Upper lobe of left lung (tissue), 6 donors: Measurements from ENCODE around the gene CDHR4. TPM values are rescaled to one million over a fixed set of nuclear protein-coding genes. Genes with fewer than 3 reads are reported as not detected.
A peak's percentile ranks its signal among the peaks of the same experiment; 100 is the strongest.

Source experiments
- ATAC-seq, 2 donors: fragments of 200-7000 bp; cut with Tn5 transposase; one replicate each; pipeline ENCODE4 v1.9.1; 2022; ENCODE audit warnings: mild to moderate bottlenecking in 2 of 2, moderate library complexity in 2 of 2; ENCODE audit not compliant: low FRiP score in 2 of 2
- DNase-seq, 2 donors: peaks; one replicate each; pipeline ENCODE4 v3.0.0-alpha.2; 2019 to 2020
- H3K27ac ChIP-seq, 4 donors: fragments of 200-600 bp; sonication (generic); one replicate each; pipeline ENCODE4 v1.5.1; 2016 to 2019
- H3K27me3 ChIP-seq, 4 donors: fragments of 200-600 bp; sonication (generic); one replicate each; pipeline ENCODE4 v1.5.1; 2017 to 2019
- H3K36me3 ChIP-seq, 4 donors: fragments of 200-600 bp; sonication (generic); one replicate each; pipeline ENCODE4 v1.5.1; 2016 to 2019
- H3K4me1 ChIP-seq, 4 donors: fragments of 200-600 bp; sonication (generic); one replicate each; pipeline ENCODE4 v1.5.1; 2018 to 2019
- H3K4me3 ChIP-seq, 4 donors: fragments of 200-600 bp; sonication (generic); one replicate each; pipeline ENCODE4 v1.5.1; 2017 to 2019; ENCODE audit warnings: mild to moderate bottlenecking in 2 of 4, moderate library complexity in 1 of 4
- H3K9me3 ChIP-seq, 4 donors: fragments of 200-600 bp; sonication (generic); one replicate each; pipeline ENCODE4 v1.5.1; 2018 to 2019
- CTCF ChIP-seq, 6 experiments: fragments of 450-650 bp in 4 of 6; fragments of 200-600 bp in 2 of 6; sonication (generic) in 2 of 6; IDR thresholded peaks; one replicate each; pipeline ENCODE4 v1.5.1; 2016 to 2019; ENCODE audit warnings: antibody characterized with exemption in 6 of 6
- EP300 ChIP-seq, 4 donors: sonication (generic); formaldehyde crosslinking; IDR thresholded peaks; one replicate each; pipeline ENCODE4 v1.5.1; 2017; ENCODE audit warnings: antibody characterized with exemption in 4 of 4, control low read depth in 2 of 4
- POLR2A ChIP-seq, 4 donors: fragments of 450-650 bp; IDR thresholded peaks; one replicate each; pipeline ENCODE4 v1.5.1; 2016 to 2017; ENCODE audit warnings: antibody characterized with exemption in 4 of 4, mild to moderate bottlenecking in 2 of 4
- POLR2AphosphoS5 ChIP-seq, 2 donors: sonication (generic); formaldehyde crosslinking; IDR thresholded peaks; one replicate each; pipeline ENCODE4 v1.5.1; 2017; ENCODE audit warnings: antibody characterized with exemption in 2 of 2
- WGBS, 2 donors: methylation state at CpG; one replicate each; pipeline ENCODE4 v1.1.5; 2017 to 2018; 5-methylcytosine and 5-hydroxymethylcytosine counted together
- total RNA-seq, 6 donors: library from RNA; depleted of rRNA in 4 of 6; stranded (reverse); fragments of >200 nt in 4 of 6; gene quantifications; one replicate each; pipeline versions ENCODE4 v1.1.0 to v1.2.1, GENCODE V29; 2016 to 2021
- donor health status: DM: no; HTN: no; CAD: no; lungs with moderate emphysema.
- donor health status: DM: no; HTN: yes; CAD: no; lungs with severe emphysema.

CDHR4 gene
- total RNA-seq, 6 donors from 2014 or later, result 0.66 to 21.9 (median 7.0) TPM

- DNase-seq (no peak), ATAC-seq (no peak)
- Histone ChIP-seq H3K9me3 (no peaks in the 10 kb centered on the region), H3K27ac (no peak overlapping the region), H3K36me3 (peaks cover 0 to 6% (median 0%) of the 10 kb centered on the region in 4 donors), H3K4me1 (peaks cover 0 to 16% (median 9%) of the 10 kb centered on the region in 4 donors), H3K4me3 (no peak overlapping the region), H3K27me3 (no peaks in the 10 kb centered on the region)
- 61 to 67% methylated on average over 1 of the region's 1 CpG for WGBS, 2 donors
- TF ChIP-seq POLR2A (IDR thresholded peaks at IDR 0.05) (no peak), POLR2AphosphoS5 (IDR thresholded peaks at IDR 0.05) (no peak), EP300 (IDR thresholded peaks at IDR 0.05) (no peak), CTCF (IDR thresholded peaks at IDR 0.05) (no peak)
These were observed 40.4 kb downstream of the CDHR4 start for GRCh38 chr3:49759226-49759625.

GRCh38 chr3:49757197-49757596 lies 42.5 kb downstream of the CDHR4 start:
- no peaks in the 10 kb centered on the region for H3K36me3 ChIP-seq
- no peaks in the 10 kb centered on the region for H3K9me3 ChIP-seq
- TF ChIP-seq EP300 (IDR thresholded peaks at IDR 0.05) (no peak), CTCF (IDR thresholded peaks at IDR 0.05) (no peak)
- DNase-seq (no peak), ATAC-seq (no peak)
- peaks cover 4 to 31% (median 15%) of the 10 kb centered on the region in 4 donors for H3K4me1 ChIP-seq
- H3K4me3 ChIP-seq, result no peak overlapping the region
- no peak overlapping the region for H3K27ac ChIP-seq
- H3K27me3 ChIP-seq, result no peaks in the 10 kb centered on the region
- 69 to 73% methylated on average over 2 of the region's 2 CpGs for WGBS, 2 donors

- WGBS, 2 donors, result 67 to 70% methylated on average over 1 of the region's 1 CpG
- no peaks in the 10 kb centered on the region for H3K9me3 ChIP-seq
- no peak for ATAC-seq
- no peak overlapping the region for H3K27ac ChIP-seq
- no peak for DNase-seq
- TF ChIP-seq POLR2AphosphoS5 (IDR thresholded peaks at IDR 0.05) (no peak), CTCF (IDR thresholded peaks at IDR 0.05) (no peak), EP300 (IDR thresholded peaks at IDR 0.05) (no peak), POLR2A (IDR thresholded peaks at IDR 0.05) (no peak)
- no peaks in the 10 kb centered on the region for H3K27me3 ChIP-seq
- H3K4me1 ChIP-seq, result peaks cover 4 to 31% (median 19%) of the 10 kb centered on the region in 4 donors
- no peak overlapping the region for H3K4me3 ChIP-seq
- no peaks in the 10 kb centered on the region for H3K36me3 ChIP-seq
These were observed 43.6 kb downstream of the CDHR4 start for GRCh38 chr3:49756036-49756435.

DNA sequence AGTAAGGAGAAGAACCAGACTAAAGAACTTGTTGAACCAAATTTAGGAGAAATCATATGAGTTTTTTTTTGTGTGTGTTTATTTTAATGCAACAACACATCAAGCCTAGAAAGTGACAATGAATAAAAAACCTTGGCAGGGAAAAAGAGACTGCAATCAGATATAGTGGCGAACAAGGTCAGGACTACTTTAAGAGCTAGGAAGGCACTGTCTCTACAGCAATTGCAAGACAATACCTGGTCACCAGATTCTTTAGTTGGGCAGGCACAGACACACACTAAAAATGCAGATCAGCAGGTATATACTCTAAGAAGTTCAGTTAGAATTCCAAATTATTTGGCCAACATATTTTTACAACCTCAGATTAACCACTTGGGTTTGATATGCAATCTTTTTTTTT lies 45.1 kb downstream of the CDHR4 start:
- no peak for ATAC-seq
- DNase-seq, result no peak
- peaks cover 8 to 31% (median 19%) of the 10 kb centered on the region in 4 donors for H3K4me1 ChIP-seq
- no peaks in the 10 kb centered on the region for H3K36me3 ChIP-seq
- H3K4me3 ChIP-seq, result no peak overlapping the region
- H3K27me3 ChIP-seq, result no peaks in the 10 kb centered on the region
- 83 to 88% methylated on average over 1 of the region's 1 CpG for WGBS, 2 donors
- TF ChIP-seq EP300 (IDR thresholded peaks at IDR 0.05), result no peak
- H3K9me3 ChIP-seq, result no peaks in the 10 kb centered on the region
- no peak overlapping the region for H3K27ac ChIP-seq

DNA sequence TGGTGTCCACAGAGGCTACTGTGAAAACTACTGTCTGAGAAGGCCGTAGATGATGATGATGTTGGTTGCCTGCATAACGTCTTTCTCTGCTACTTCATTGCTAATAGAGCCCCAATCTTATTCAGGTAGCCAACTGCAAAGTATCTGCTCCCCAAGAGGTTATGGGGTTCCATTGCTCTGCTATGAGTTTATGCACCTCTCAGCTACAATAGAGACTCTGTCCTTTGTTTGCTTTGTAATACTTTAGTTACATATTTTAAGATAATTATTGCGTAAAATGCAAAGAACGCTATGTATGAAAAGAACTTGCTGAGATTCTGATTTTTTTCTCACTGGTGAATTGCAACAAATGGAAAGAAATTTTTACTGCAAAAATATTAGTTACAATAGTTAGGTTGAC lies 48.2 kb downstream of the CDHR4 start:
- Histone ChIP-seq H3K36me3 (peaks cover 0 to 23% (median 8%) of the 10 kb centered on the region in 4 donors), H3K4me1 (peaks cover 3 to 27% (median 15%) of the 10 kb centered on the region in 4 donors), H3K4me3 (no peak overlapping the region), H3K27me3 (no peaks in the 10 kb centered on the region), H3K9me3 (no peaks in the 10 kb centered on the region), H3K27ac (peak overlapping the region in 1 of 4 donors; percentile 44)
- ATAC-seq, result no peak
- 76 to 81% methylated on average over 4 of the region's 4 CpGs for WGBS, 2 donors
- no peak for DNase-seq
- no peak for TF ChIP-seq CTCF (IDR thresholded peaks at IDR 0.05)
- TF ChIP-seq EP300 (IDR thresholded peaks at IDR 0.05), result no peak
- no peak for TF ChIP-seq POLR2A (IDR thresholded peaks at IDR 0.05)
- TF ChIP-seq POLR2AphosphoS5 (IDR thresholded peaks at IDR 0.05), result no peak
